Gastrocnemius medialis (tissue), 4 donors: Measurements from ENCODE around the gene CCDC195. TPM values are rescaled to one million over a fixed set of nuclear protein-coding genes. Genes with fewer than 3 reads are reported as not detected.

Experiments used
- ATAC-seq, 2 donors: fragments of 150-250 bp; one replicate each; pipeline ENCODE4 v1.9.1; 2016
- DNase-seq, 2 donors: peaks; one replicate each; pipeline ENCODE4 v3.0.0-alpha.2; 2019
- H3K27ac ChIP-seq, 4 donors: fragments of 200-600 bp; sonication (generic); 1 replicate in 1 of 4; 2 replicates in 3 of 4; pipeline ENCODE4 v1.5.1; 2016 to 2018; ENCODE audit warnings: mild to moderate bottlenecking in 2 of 4, moderate library complexity in 1 of 4
- H3K27me3 ChIP-seq, 3 donors: fragments of 200-600 bp; sonication (generic) in 2 of 3; 1 replicate in 1 of 3; 2 replicates in 2 of 3; pipeline versions ENCODE4 v1.5.1 to v1.6.0; 2016 to 2019; ENCODE audit warnings: mild to moderate bottlenecking in 1 of 3, moderate library complexity in 1 of 3
- H3K36me3 ChIP-seq, 2 donors: fragments of 200-600 bp; sonication (generic) in 1 of 2; one replicate each; pipeline ENCODE4 v1.5.1; 2017 to 2018
- H3K4me1 ChIP-seq, 2 donors: fragments of 200-600 bp; sonication (generic) in 1 of 2; one replicate each; pipeline ENCODE4 v1.5.1; 2016 to 2017; ENCODE audit warnings: mild to moderate bottlenecking in 2 of 2
- H3K4me3 ChIP-seq, 4 donors: fragments of 200-600 bp; sonication (generic) in 3 of 4; 1 replicate in 1 of 4; 2 replicates in 3 of 4; pipeline ENCODE4 v1.5.1; 2016 to 2019; ENCODE audit warnings: mild to moderate bottlenecking in 2 of 4
- H3K9me3 ChIP-seq, 3 donors: fragments of 200-600 bp; sonication (generic) in 2 of 3; 1 replicate in 1 of 3; 2 replicates in 2 of 3; pipeline ENCODE4 v1.5.1; 2016 to 2019
- CTCF ChIP-seq, 5 experiments: fragments of 450-650 bp in 3 of 5; fragments of 200-600 bp in 2 of 5; sonication (generic) in 2 of 5; IDR thresholded peaks in 4 of 5; conservative IDR thresholded peaks in 1 of 5; 1 replicate in 4 of 5; 2 replicates in 1 of 5; pipeline ENCODE4 v1.5.1; 2016 to 2019; ENCODE audit warnings: antibody characterized with exemption in 5 of 5, mild to moderate bottlenecking in 3 of 5, moderate library complexity in 3 of 5
- POLR2A ChIP-seq, 2 donors: fragments of 450-650 bp; IDR thresholded peaks; one replicate each; pipeline ENCODE4 v1.6.1; 2017; ENCODE audit warnings: antibody characterized with exemption in 2 of 2, mild to moderate bottlenecking in 2 of 2, moderate library complexity in 2 of 2
- in situ Hi-C, 4 donors: fragments of 200-750 bp; cut with MboI; loops; one replicate each; pipeline versions ENCODE4 v1.15.0 to v1.8.0; 2017; ENCODE audit warnings: low sequenced_read_pairs in 4 of 4
- intact Hi-C: fragments of 100-400 bp; cut with DNase I; formaldehyde crosslinking; loops from one replicate; pipeline ENCODE4 v1.15.1; 2023; ENCODE audit warnings: low total_unique reads
- total RNA-seq, 4 donors: library from RNA; depleted of rRNA; stranded (reverse); fragments of >200 nt; gene quantifications; one replicate each; pipeline versions ENCODE4 v1.1.0 to v1.2.3, GENCODE V29; 2016

Gene CCDC195
- total RNA-seq, 4 donors from 2014 or later = not detected

- Histone ChIP-seq H3K9me3 (no peaks in the 10 kb centered on the region), H3K27me3 (no peaks in the 10 kb centered on the region), H3K4me1 (peaks cover 3 to 11% of the 10 kb centered on the region in 2 donors), H3K4me3 (no peak overlapping the region), H3K27ac (peak overlapping the region in 2 of 4 donors; percentile 52 to 57), H3K36me3 (no peaks in the 10 kb centered on the region)
- in situ Hi-C loops = no loop called here
- DNase-seq (no peak), ATAC-seq (peak in 1 of 2 donors; percentile 32)
- no peak for TF ChIP-seq POLR2A (IDR thresholded peaks at IDR 0.05)
- TF ChIP-seq CTCF (IDR thresholded peaks at IDR 0.05 in 4 of 5, conservative IDR thresholded peaks at IDR 0.05 in 1 of 5) = no peak
- intact Hi-C loops = no loop called here
These were observed 6.1 kb upstream of the CCDC195 start for GRCh38 chr2:224722250-224722649.

- Histone ChIP-seq H3K27me3 (no peaks in the 10 kb centered on the region), H3K36me3 (no peaks in the 10 kb centered on the region), H3K9me3 (no peaks in the 10 kb centered on the region), H3K4me3 (no peak overlapping the region), H3K27ac (peak overlapping the region in 1 of 4 donors; percentile 29), H3K4me1 (peaks cover 6 to 10% of the 10 kb centered on the region in 2 donors)
- ATAC-seq (no peak), DNase-seq (no peak)
- TF ChIP-seq CTCF (IDR thresholded peaks at IDR 0.05 in 4 of 5, conservative IDR thresholded peaks at IDR 0.05 in 1 of 5) (no peak), POLR2A (IDR thresholded peaks at IDR 0.05) (no peak)
- intact Hi-C loops = no loop called here
- in situ Hi-C loops = no loop called here
These were observed 756 bp upstream of the CCDC195 start for GRCh38 chr2:224716921-224717320.

- Histone ChIP-seq H3K4me3 (no peak overlapping the region), H3K27ac (no peak overlapping the region), H3K4me1 (peaks cover 0 to 5% of the 10 kb centered on the region in 2 donors), H3K27me3 (no peaks in the 10 kb centered on the region), H3K36me3 (no peaks in the 10 kb centered on the region), H3K9me3 (no peaks in the 10 kb centered on the region)
- in situ Hi-C loops = no loop called here
- ATAC-seq (no peak), DNase-seq (no peak)
- TF ChIP-seq POLR2A (IDR thresholded peaks at IDR 0.05) (no peak), CTCF (IDR thresholded peaks at IDR 0.05 in 4 of 5, conservative IDR thresholded peaks at IDR 0.05 in 1 of 5) (no peak)
- intact Hi-C loops = no loop called here
These were observed 4.1 kb downstream of the CCDC195 start for GRCh38 chr2:224711859-224712665.

- H3K36me3 ChIP-seq = no peaks in the 10 kb centered on the region
- no peak overlapping the region for H3K27ac ChIP-seq
- DNase-seq = no peak
- in situ Hi-C loops = no loop called here
- no peaks in the 10 kb centered on the region for H3K9me3 ChIP-seq
- TF ChIP-seq CTCF (IDR thresholded peaks at IDR 0.05 in 4 of 5, conservative IDR thresholded peaks at IDR 0.05 in 1 of 5) (no peak), POLR2A (IDR thresholded peaks at IDR 0.05) (no peak)
- ATAC-seq = no peak
- H3K4me3 ChIP-seq = no peak overlapping the region
- intact Hi-C loops = no loop called here
- H3K4me1 ChIP-seq = no peaks in the 10 kb centered on the region
- no peaks in the 10 kb centered on the region for H3K27me3 ChIP-seq
These were observed 4.8 kb downstream of the CCDC195 start for GRCh38 chr2:224711381-224711780.
